Nephron progenitor cell (in vitro differentiated cells): ENCODE measurements around the gene CAMTA2.

ENCODE experiments used
- DNase-seq: peaks from one replicate; pipeline ENCODE4 v3.0.0; 2021
- H3K27ac Mint-ChIP-seq: 2 replicates; pipeline ENCODE4 v1.8.0; 2021; ENCODE audit warnings: mild to moderate bottlenecking, moderate library complexity, mixed read lengths
- H3K27me3 Mint-ChIP-seq: 2 replicates; pipeline ENCODE4 v1.8.0; 2021; ENCODE audit warnings: mild to moderate bottlenecking, low read depth, mixed read lengths; ENCODE audit not compliant: poor library complexity
- H3K36me3 Mint-ChIP-seq: 2 replicates; pipeline ENCODE4 v1.8.0; 2021; ENCODE audit warnings: low read depth, mixed read lengths
- H3K4me1 Mint-ChIP-seq: 2 replicates; pipeline ENCODE4 v1.8.0; 2021; ENCODE audit warnings: mixed read lengths
- H3K4me3 Mint-ChIP-seq: 2 replicates; pipeline ENCODE4 v1.8.0; 2021; ENCODE audit warnings: mild to moderate bottlenecking, moderate library complexity, mixed read lengths
- H3K9me3 Mint-ChIP-seq: 2 replicates; pipeline ENCODE4 v1.8.0; 2021; ENCODE audit warnings: mild to moderate bottlenecking, moderate library complexity, mixed read lengths
- CTCF ChIP-seq: fragments of 200-600 bp; sonication (generic); IDR thresholded peaks from 2 replicates; pipeline ENCODE4 v1.5.0; 2021; ENCODE audit warnings: antibody characterized with exemption

Gene CAMTA2

DNA sequence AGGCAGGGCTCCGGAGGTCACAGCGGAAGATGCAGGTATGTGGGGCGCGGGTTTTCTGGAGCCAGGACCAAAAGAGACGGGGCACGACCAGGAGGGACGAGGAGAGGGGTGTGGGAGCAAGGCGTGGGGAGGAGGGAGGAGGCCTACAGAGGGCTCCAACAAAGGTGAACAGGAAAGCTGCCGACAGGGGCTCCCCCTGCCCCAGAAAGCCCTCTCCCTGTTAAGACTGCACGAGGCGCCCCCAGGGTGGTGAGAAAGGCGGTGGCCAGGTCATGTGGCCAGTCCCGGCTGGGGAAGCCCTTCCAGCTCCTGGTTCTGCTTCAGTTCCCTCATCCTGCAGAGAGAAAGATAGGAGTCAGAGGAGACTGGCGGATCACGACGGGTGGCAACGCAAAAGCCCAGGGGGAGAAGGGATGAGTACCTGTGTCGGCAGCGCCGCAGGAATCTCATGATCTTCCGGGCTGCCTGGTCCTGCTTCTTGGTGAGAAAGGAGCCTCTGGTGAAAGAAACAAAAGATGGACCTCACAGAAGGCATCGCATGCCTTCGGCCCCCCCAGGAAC is 18.9 kb downstream of the CAMTA2 start:
- Mint-ChIP-seq H3K4me3 (no peak overlapping the region), H3K27me3 (peaks cover 5% of the 10 kb centered on the region), H3K9me3 (peaks cover 14% of the 10 kb centered on the region), H3K27ac (no peak overlapping the region), H3K4me1 (peaks cover 29% of the 10 kb centered on the region), H3K36me3 (peaks cover 44% of the 10 kb centered on the region)
- DNase-seq = peak; percentile 45
- TF ChIP-seq CTCF = no peak

GRCh38 chr17:4967539-4968485 is 19.7 kb downstream of the CAMTA2 start, which contains the start of gene SPAG7:
Gene SPAG7, minus strand, starts transcription at chr17:4967817. Its CDS starts 13 bp downstream, at chr17:4967804.
- Mint-ChIP-seq H3K4me3 (no peak within 1 kb of the TSS), H3K9me3 (peaks cover 14% of the 10 kb centered on the region), H3K4me1 (peaks cover 25% of the 10 kb centered on the region), H3K36me3 (peaks cover 49% of the 10 kb centered on the region), H3K27me3 (peaks cover 3% of the 10 kb centered on the region), H3K27ac (no peak within 1 kb of the TSS)
- DNase-seq = peak; percentile 95
- TF ChIP-seq CTCF = no peak

GRCh38 chr17:4966844-4967538 is 20.5 kb downstream of the CAMTA2 start:
- no peak for TF ChIP-seq CTCF
- peak; percentile 93 for DNase-seq
- Mint-ChIP-seq H3K36me3 (peaks cover 44% of the 10 kb centered on the region), H3K27ac (no peak overlapping the region), H3K9me3 (peaks cover 14% of the 10 kb centered on the region), H3K4me3 (no peak overlapping the region), H3K27me3 (peaks cover 2% of the 10 kb centered on the region), H3K4me1 (peaks cover 17% of the 10 kb centered on the region)

- Mint-ChIP-seq H3K4me3 (peak overlapping the region; percentile 49), H3K9me3 (peaks cover 14% of the 10 kb centered on the region), H3K27ac (peak overlapping the region; percentile 91), H3K4me1 (peaks cover 19% of the 10 kb centered on the region), H3K36me3 (peaks cover 42% of the 10 kb centered on the region), H3K27me3 (no peaks in the 10 kb centered on the region)
- no peak for DNase-seq
- no peak for TF ChIP-seq CTCF
Measured at GRCh38 chr17:4965311-4965986, 22.0 kb downstream of the CAMTA2 start.

DNA sequence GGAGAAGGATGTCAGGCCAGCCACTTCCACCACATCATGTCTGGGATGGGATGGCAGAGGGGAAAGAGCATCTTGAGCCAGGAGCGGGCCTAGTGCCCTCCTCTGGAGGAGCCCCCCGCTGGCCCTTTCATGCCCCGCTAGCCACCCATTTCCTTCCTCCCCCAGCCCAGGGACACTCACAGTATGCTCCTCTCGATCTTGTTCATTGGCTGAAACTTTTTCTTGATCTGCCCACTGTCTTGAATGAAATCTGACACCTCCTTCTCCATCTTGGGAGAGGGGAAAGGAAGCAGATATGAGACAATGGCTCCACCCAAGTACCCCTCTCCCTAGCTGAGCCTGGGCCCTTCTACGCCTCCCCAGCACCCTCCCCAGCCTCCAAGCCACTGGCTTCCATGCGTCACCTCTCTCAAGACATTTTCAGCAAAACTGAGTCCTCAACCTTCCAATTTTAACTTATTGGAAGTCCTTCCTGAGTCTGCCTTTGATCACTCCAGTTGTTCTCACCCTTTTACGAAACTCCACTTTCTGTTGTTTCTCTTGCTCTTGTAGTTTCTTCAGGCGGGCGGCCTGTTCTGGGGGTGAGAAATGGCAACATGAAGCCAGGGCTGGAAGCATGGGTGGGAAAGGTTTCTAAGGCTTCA is 27.1 kb downstream of the CAMTA2 start:
- Mint-ChIP-seq H3K4me1 (peaks cover 34% of the 10 kb centered on the region), H3K27me3 (no peaks in the 10 kb centered on the region), H3K4me3 (peak overlapping the region; percentile 4), H3K27ac (peak overlapping the region; percentile 86), H3K36me3 (peaks cover 69% of the 10 kb centered on the region), H3K9me3 (peaks cover 4% of the 10 kb centered on the region)
- no peak for TF ChIP-seq CTCF
- no peak for DNase-seq
